Type B pancreatic cell (in vitro differentiated cells): ENCODE results near the gene PACSIN2. TPM values are rescaled to one million over a fixed set of nuclear protein-coding genes. Genes with fewer than 3 reads are reported as not detected.
A peak's percentile ranks its signal among the peaks of the same experiment; 100 is the strongest.

ENCODE experiments used
- DNase-seq: peaks from one replicate; pipeline ENCODE4 v3.0.0; 2021; ENCODE audit warnings: mixed read lengths; ENCODE audit not compliant: unreplicated experiment; ENCODE audit errors: extremely low spot score
- H3K27ac Mint-ChIP-seq: 2 replicates; pipeline ENCODE4 v1.8.0; 2021; ENCODE audit warnings: mild to moderate bottlenecking, mixed read lengths
- H3K27me3 Mint-ChIP-seq: 2 replicates; pipeline ENCODE4 v1.8.0; 2021; ENCODE audit warnings: mixed read lengths
- H3K36me3 Mint-ChIP-seq: 2 replicates; pipeline ENCODE4 v1.8.0; 2021; ENCODE audit warnings: mixed read lengths
- H3K4me1 Mint-ChIP-seq: one replicate; pipeline ENCODE4 v1.8.0; 2021; ENCODE audit warnings: mixed read lengths; ENCODE audit not compliant: unreplicated experiment
- H3K4me3 Mint-ChIP-seq: 2 replicates; pipeline ENCODE4 v1.8.0; 2021; ENCODE audit warnings: mild to moderate bottlenecking, mixed read lengths
- H3K9me3 Mint-ChIP-seq: 2 replicates; pipeline ENCODE4 v1.8.0; 2021; ENCODE audit warnings: mixed read lengths
- total RNA-seq: library from RNA; stranded (reverse); gene quantifications from 2 replicates; pipeline ENCODE4 v1.2.1, GENCODE V29; 2021; ENCODE audit warnings: low replicate concordance
- TF ChIP-seq, protein P1 (sequence below): fragments of 200-600 bp; sonication (generic); conservative IDR thresholded peaks from 2 replicates; pipeline ENCODE4 v1.5.0; 2021; ENCODE audit warnings: antibody characterized with exemption, mild to moderate bottlenecking

Gene PACSIN2
- total RNA-seq, 1 donor from 2014 or later = 53.4 TPM

DNA sequence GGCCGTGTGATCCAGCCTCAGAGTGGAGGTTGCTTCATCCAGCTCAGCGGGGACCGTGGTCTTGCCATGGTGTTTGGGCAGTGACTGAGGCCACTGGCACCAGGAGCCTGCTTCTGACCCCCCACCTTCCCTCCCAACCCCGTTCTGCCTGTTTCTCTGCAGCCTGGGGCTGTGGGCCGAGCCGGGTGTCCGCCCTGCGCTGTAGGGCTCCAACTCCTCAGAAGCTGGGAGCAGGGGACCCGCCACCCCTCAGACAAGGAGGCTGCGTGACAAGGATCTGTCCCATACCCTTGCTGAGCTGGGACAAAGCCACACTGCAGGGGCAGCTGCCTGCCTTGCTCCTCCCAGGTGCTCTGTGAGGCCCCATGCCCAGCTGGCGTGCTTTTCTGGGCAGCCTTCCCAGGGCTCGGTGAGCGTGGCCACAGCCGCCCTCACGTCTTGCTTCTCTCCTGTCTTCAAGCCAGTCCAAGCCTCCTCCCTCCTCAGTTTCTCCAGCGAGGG, 146.1 kb downstream of the PACSIN2 start:
- TF ChIP-seq, protein P1, sequence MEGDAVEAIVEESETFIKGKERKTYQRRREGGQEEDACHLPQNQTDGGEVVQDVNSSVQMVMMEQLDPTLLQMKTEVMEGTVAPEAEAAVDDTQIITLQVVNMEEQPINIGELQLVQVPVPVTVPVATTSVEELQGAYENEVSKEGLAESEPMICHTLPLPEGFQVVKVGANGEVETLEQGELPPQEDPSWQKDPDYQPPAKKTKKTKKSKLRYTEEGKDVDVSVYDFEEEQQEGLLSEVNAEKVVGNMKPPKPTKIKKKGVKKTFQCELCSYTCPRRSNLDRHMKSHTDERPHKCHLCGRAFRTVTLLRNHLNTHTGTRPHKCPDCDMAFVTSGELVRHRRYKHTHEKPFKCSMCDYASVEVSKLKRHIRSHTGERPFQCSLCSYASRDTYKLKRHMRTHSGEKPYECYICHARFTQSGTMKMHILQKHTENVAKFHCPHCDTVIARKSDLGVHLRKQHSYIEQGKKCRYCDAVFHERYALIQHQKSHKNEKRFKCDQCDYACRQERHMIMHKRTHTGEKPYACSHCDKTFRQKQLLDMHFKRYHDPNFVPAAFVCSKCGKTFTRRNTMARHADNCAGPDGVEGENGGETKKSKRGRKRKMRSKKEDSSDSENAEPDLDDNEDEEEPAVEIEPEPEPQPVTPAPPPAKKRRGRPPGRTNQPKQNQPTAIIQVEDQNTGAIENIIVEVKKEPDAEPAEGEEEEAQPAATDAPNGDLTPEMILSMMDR = no peak
- H3K27me3 Mint-ChIP-seq = no peaks in the 10 kb centered on the region
- H3K4me3 Mint-ChIP-seq = no peak overlapping the region
- H3K4me1 Mint-ChIP-seq = peaks cover under 1% of the 10 kb centered on the region
- H3K9me3 Mint-ChIP-seq = no peaks in the 10 kb centered on the region
- H3K36me3 Mint-ChIP-seq = no peaks in the 10 kb centered on the region
- no peak for DNase-seq
- H3K27ac Mint-ChIP-seq = no peak overlapping the region

DNA sequence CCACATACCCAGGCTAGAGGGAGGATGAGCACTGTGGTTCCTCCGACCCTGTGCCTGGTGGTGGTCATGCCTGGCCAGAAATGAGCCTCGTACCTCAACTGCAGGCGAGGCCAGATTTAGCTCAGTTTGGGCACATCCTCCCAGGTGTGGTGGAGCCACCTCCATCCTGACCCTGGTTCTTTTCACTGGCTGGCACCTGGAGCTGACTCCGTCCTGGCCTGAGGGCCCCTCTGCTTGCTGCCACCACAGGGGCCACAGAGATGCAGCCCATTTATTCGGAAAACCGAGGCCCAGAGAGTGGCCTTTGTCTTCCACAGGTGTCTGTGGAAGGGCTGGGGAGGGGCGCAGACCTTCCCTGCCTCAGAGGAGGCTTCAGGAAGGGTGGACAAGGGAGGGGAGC, 148.8 kb downstream of the PACSIN2 start:
- no peak for DNase-seq
- TF ChIP-seq, protein P1 = no peak
- Mint-ChIP-seq H3K4me3 (no peak overlapping the region), H3K27ac (no peak overlapping the region), H3K27me3 (no peaks in the 10 kb centered on the region), H3K36me3 (peaks cover 8% of the 10 kb centered on the region), H3K9me3 (peaks cover 3% of the 10 kb centered on the region), H3K4me1 (peaks cover 12% of the 10 kb centered on the region)

DNA sequence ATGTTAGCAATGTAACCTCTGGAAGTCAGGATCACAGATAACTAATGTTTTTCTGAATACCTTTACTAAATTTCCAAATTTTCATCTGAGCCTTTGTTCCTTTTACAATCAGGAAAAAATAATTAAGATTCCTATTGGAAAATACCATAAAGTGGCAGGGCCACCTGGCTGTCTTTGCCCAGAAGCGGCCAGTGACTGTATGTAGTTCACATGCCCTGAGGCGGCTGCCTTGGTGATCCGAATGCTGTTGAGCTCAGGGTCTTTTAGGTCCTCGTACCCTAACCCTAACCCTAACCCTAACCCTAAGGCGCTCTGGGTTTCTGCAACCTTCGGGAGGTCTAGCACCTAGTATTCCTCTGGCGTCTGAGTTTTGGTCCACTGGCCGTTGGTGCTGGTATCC, 149.4 kb downstream of the PACSIN2 start:
- no peak for DNase-seq
- TF ChIP-seq, protein P1 = no peak
- H3K36me3 Mint-ChIP-seq = peaks cover 8% of the 10 kb centered on the region
- H3K27me3 Mint-ChIP-seq = no peaks in the 10 kb centered on the region
- H3K4me1 Mint-ChIP-seq = peaks cover 12% of the 10 kb centered on the region
- H3K9me3 Mint-ChIP-seq = peaks cover 3% of the 10 kb centered on the region
- H3K27ac Mint-ChIP-seq = no peak overlapping the region
- no peak overlapping the region for H3K4me3 Mint-ChIP-seq

DNA sequence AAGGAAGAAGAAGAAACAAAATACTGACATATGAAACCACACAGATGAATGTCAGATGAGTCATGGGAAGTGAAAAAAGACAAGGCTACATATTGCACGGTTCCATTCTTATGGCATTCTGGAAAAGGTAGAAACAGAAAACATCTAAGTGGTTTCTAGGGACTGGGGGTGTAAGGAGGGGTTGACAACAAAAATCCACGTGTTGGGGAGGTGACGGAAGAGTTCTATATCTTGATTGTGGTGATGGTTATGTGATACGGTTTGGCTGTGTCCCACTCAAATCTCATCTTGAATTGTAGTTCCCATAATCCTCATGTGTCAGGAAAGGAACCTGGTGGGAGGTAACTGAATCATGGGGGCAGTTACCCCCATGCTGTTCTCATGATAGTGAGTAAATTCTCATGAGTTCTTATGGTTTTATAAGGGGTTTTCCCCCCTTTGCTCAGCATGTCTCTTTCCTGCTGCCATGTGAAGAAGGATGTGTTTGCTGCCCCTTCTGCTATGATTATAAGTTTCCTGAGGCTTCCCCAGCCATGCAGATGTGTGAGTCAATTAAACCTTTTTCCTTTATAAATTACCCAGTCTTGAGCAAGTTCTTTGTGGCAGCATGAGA, 151.5 kb downstream of the PACSIN2 start:
- no peak for DNase-seq
- no peaks in the 10 kb centered on the region for H3K27me3 Mint-ChIP-seq
- H3K4me1 Mint-ChIP-seq = peaks cover 12% of the 10 kb centered on the region
- H3K36me3 Mint-ChIP-seq = peaks cover 8% of the 10 kb centered on the region
- no peak overlapping the region for H3K4me3 Mint-ChIP-seq
- H3K9me3 Mint-ChIP-seq = peaks cover 3% of the 10 kb centered on the region
- TF ChIP-seq, protein P1 = no peak
- peak overlapping the region; percentile 72 for H3K27ac Mint-ChIP-seq

DNA sequence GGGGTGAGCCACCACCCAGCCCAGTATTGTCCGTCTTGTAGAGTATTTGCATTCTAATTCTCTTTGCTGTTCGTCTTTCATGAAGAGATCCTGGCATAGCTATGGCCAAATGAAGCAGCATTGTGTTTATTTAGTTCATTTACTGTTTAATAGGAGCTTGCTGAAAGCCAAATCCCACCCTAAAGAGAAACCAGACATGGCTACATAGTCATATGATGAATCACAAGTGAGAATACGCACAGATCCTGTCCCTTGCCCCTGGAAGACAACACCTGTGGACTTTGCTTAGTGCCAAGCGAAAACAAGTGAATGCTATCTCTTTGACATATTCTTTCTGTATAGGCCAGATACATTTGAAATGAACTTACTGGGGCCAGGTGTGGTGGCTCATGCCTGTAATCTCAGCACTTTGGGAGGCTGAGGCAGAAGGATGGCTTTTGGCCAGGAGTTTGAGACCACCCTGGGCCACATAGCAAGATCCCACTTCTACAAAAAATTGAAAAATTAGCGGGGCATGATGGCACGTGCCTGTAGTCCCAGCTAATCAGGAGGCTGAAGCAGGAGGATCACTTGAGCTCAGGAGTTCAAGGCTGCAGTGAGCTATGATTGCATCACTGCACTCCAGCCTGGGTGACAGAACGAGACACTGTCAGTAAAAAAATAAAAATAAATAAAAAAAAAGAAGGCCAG, 152.8 kb downstream of the PACSIN2 start:
- no peaks in the 10 kb centered on the region for H3K27me3 Mint-ChIP-seq
- no peak overlapping the region for H3K4me3 Mint-ChIP-seq
- H3K27ac Mint-ChIP-seq = peak overlapping the region; percentile 60
- H3K4me1 Mint-ChIP-seq = peaks cover 12% of the 10 kb centered on the region
- peaks cover 3% of the 10 kb centered on the region for H3K9me3 Mint-ChIP-seq
- TF ChIP-seq, protein P1 = no peak
- H3K36me3 Mint-ChIP-seq = peaks cover 8% of the 10 kb centered on the region
- no peak for DNase-seq
